ENCODE data around the gene TAF1B. TPM values are rescaled to one million over a fixed set of nuclear protein-coding genes. Genes with fewer than 3 reads are reported as not detected.

TAF1B gene
- total RNA-seq, 6 experiments from 2014 or later: 4.8 to 8.1 (median 6.6) TPM

DNA sequence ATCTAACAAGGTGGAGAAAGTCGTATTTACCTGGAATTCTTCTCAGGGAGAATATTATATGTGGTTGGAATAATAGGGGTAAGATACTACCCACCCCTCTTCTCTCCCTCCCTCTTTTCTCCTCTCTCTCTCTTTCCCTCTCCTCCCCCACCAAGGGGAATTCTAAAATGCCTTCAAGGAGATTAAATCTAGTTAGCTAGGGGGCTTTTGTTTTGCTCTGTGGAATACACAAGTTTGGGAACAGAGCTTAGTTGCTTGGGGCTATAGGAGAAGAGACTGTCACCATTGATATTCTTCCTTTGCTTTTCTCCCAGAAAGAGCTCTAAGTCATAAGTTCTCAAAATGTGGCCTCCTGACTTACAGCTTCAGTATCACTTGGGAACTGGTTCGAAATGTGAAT lies 34.5 kb downstream of the TAF1B start:
- TF ChIP-seq, protein P1, sequence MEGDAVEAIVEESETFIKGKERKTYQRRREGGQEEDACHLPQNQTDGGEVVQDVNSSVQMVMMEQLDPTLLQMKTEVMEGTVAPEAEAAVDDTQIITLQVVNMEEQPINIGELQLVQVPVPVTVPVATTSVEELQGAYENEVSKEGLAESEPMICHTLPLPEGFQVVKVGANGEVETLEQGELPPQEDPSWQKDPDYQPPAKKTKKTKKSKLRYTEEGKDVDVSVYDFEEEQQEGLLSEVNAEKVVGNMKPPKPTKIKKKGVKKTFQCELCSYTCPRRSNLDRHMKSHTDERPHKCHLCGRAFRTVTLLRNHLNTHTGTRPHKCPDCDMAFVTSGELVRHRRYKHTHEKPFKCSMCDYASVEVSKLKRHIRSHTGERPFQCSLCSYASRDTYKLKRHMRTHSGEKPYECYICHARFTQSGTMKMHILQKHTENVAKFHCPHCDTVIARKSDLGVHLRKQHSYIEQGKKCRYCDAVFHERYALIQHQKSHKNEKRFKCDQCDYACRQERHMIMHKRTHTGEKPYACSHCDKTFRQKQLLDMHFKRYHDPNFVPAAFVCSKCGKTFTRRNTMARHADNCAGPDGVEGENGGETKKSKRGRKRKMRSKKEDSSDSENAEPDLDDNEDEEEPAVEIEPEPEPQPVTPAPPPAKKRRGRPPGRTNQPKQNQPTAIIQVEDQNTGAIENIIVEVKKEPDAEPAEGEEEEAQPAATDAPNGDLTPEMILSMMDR (IDR thresholded peaks at IDR 0.05): no peak
- TF ChIP-seq POLR2A (IDR thresholded peaks at IDR 0.05): no peak
- no peak for DNase-seq
- Histone ChIP-seq H3K9me3 (no peaks in the 10 kb centered on the region), H3K4me3 (no peak overlapping the region), H3K36me3 (peaks cover 0 to 5% (median 0%) of the 10 kb centered on the region in 4 donors), H3K27me3 (no peaks in the 10 kb centered on the region), H3K4me1 (no peaks in the 10 kb centered on the region), H3K27ac (no peak overlapping the region)
- intact Hi-C loops (cut with DNase I): no loop called here
- WGBS (ENCODE audit: insufficient coverage, low coverage, low lambda C conversion rate, missing lambda C conversion rate): 100% methylated on average over 2 of the region's 2 CpGs
- no peak for ATAC-seq

DNA sequence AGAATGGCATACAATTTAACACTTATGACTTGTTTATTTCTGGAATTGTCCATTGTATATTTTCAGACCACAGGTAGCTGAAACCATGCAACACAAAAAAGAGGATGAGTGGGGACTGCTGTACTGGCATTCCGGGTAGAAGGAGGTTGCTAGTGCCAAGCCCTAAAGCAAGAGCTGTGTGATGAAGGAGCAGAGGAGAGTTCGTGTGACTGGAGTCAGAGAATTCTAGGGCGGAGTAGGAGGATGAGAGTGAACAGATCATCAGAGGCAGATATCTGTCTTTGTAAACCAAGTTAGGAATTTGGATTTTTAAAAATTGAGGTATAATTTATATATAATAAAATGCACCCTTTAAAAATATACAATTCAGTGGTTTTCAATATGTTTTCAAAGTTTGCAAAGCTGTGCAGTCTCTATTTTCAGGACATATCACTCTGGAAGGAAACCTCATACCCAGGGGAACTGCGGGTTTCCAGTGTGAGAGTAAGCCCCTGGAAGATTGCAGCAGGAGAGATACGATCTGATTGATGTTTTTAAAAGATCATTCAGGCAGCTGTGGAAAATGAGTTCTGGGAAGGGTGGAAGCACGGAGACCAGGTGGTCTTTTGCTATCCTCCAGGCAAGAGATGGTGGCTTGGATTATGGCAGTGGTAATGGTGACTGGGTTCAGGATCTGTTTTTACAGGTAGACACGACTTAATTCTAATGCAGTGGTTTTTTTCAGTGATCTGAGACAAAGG lies 36.4 kb downstream of the TAF1B start:
- H3K4me1 ChIP-seq: no peaks in the 10 kb centered on the region
- H3K9me3 ChIP-seq: no peaks in the 10 kb centered on the region
- 92% methylated on average over 7 of the region's 7 CpGs for WGBS (ENCODE audit: insufficient coverage, low coverage, low lambda C conversion rate, missing lambda C conversion rate)
- H3K27me3 ChIP-seq: no peaks in the 10 kb centered on the region
- DNase-seq: no peak
- no peak overlapping the region for H3K4me3 ChIP-seq
- TF ChIP-seq POLR2A (IDR thresholded peaks at IDR 0.05): no peak
- TF ChIP-seq, protein P1 (IDR thresholded peaks at IDR 0.05): no peak
- H3K27ac ChIP-seq: no peak overlapping the region
- intact Hi-C loops (cut with DNase I): no loop called here
- no peak for ATAC-seq
- H3K36me3 ChIP-seq: peaks cover 0 to 3% (median 0%) of the 10 kb centered on the region in 4 donors

DNA sequence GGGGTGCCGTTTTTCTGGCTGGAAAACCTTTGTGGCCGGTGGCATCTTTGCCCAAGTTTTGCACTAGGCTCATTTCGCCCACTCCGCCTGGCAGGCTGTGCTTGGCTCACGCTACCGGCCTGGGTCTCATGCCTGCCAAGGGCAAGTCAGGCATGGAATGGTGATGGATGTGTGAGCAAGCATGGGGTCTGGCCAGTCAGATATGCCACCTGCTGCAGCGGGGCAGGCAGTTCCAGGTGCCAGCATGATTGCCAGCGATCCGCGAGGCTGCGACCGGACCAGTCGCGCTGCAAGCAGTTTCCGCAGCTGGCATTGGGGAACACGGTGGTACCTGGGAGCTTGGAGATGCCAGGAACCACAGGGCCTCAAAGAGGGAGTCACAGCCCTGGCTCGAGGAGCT lies 40.6 kb downstream of the TAF1B start:
- intact Hi-C loops (cut with DNase I): no loop called here
- no peaks in the 10 kb centered on the region for H3K36me3 ChIP-seq
- H3K27me3 ChIP-seq: no peaks in the 10 kb centered on the region
- H3K4me1 ChIP-seq: no peaks in the 10 kb centered on the region
- WGBS (ENCODE audit: insufficient coverage, low coverage, low lambda C conversion rate, missing lambda C conversion rate): no CpG with 5 or more reads among the region's 17 CpGs
- H3K4me3 ChIP-seq: no peak overlapping the region
- ATAC-seq (no peak), DNase-seq (no peak)
- no peak for TF ChIP-seq POLR2A (IDR thresholded peaks at IDR 0.05)
- TF ChIP-seq, protein P1 (IDR thresholded peaks at IDR 0.05): no peak
- H3K9me3 ChIP-seq: peaks cover 0 to 5% (median 0%) of the 10 kb centered on the region in 4 donors
- H3K27ac ChIP-seq: no peak overlapping the region

DNA sequence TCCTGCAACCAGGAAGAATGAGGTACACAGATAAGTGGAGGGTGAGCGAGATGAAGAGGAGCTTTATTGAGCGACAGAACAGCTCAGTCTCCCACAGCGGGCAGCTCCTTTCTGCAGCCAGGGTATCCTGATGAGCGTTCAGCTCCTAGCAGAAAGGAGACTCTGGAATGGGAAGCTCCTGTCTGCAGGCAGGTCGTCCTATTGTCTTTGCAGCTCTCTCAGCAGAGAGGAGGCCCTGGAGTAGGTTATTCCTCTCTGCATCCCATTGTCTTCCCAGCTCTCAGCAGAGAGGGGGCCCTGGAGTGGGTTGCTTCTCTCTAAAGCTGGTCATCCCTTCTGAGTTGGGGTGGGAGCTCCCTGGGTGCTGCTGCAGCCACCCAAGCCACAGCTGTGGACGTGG lies 41.2 kb downstream of the TAF1B start:
- no CpG with 5 or more reads among the region's 6 CpGs for WGBS (ENCODE audit: insufficient coverage, low coverage, low lambda C conversion rate, missing lambda C conversion rate)
- Histone ChIP-seq H3K27me3 (no peaks in the 10 kb centered on the region), H3K4me3 (no peak overlapping the region), H3K36me3 (no peaks in the 10 kb centered on the region), H3K4me1 (no peaks in the 10 kb centered on the region), H3K27ac (no peak overlapping the region), H3K9me3 (peaks cover 0 to 5% (median 0%) of the 10 kb centered on the region in 4 donors)
- no peak for DNase-seq
- no peak for ATAC-seq
- intact Hi-C loops (cut with DNase I): no loop called here
- TF ChIP-seq POLR2A (IDR thresholded peaks at IDR 0.05): no peak
- TF ChIP-seq, protein P1 (IDR thresholded peaks at IDR 0.05): no peak
